ENCODE data around the gene STAB2. TPM values are rescaled to one million over a fixed set of nuclear protein-coding genes. Genes with fewer than 3 reads are reported as not detected.

Gene STAB2
- total RNA-seq, 1 donor from 2014 or later, result not detected

DNA sequence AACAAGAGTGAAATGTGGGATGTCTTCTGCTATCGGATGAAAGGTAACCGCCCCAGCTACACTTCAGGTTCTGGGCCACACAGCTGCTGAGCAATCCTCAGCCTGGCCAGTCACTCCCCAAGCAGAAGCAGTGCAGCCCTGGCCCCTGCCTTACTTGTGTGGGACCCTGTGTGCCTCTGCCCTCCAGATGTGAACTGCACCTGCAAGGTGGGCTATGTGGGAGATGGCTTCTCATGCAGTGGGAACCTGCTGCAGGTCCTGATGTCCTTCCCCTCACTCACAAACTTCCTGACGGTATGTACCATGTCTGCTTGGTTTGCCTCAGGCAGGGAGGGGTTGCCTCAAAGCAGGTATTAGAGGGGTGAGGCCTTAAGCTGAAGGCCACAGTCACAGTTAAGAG is 168.4 kb downstream of the STAB2 start:
- DNase-seq (ENCODE audit: low read depth), result no peak
- no peaks in the 10 kb centered on the region for H3K36me3 ChIP-seq (ENCODE audit: control insufficient read depth, insufficient read depth, low read length)
- TF ChIP-seq, protein P1, sequence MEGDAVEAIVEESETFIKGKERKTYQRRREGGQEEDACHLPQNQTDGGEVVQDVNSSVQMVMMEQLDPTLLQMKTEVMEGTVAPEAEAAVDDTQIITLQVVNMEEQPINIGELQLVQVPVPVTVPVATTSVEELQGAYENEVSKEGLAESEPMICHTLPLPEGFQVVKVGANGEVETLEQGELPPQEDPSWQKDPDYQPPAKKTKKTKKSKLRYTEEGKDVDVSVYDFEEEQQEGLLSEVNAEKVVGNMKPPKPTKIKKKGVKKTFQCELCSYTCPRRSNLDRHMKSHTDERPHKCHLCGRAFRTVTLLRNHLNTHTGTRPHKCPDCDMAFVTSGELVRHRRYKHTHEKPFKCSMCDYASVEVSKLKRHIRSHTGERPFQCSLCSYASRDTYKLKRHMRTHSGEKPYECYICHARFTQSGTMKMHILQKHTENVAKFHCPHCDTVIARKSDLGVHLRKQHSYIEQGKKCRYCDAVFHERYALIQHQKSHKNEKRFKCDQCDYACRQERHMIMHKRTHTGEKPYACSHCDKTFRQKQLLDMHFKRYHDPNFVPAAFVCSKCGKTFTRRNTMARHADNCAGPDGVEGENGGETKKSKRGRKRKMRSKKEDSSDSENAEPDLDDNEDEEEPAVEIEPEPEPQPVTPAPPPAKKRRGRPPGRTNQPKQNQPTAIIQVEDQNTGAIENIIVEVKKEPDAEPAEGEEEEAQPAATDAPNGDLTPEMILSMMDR (IDR thresholded peaks at IDR 0.05; ENCODE audit: insufficient read depth, low read length, poor library complexity, severe bottlenecking), result no peak

GRCh38 chr12:103756443-103756842 is 169.4 kb downstream of the STAB2 start:
- TF ChIP-seq, protein P1 (IDR thresholded peaks at IDR 0.05; ENCODE audit: insufficient read depth, low read length, poor library complexity, severe bottlenecking), result no peak
- Histone ChIP-seq H3K36me3 (ENCODE audit: control insufficient read depth, insufficient read depth, low read length) (no peaks in the 10 kb centered on the region), H3K27me3 (ENCODE audit: control insufficient read depth, insufficient read depth, low read length) (no peaks in the 10 kb centered on the region), H3K4me3 (ENCODE audit: low read depth, low read length) (no peak overlapping the region)
- DNase-seq (ENCODE audit: low read depth), result no peak

More for the DNA sequence above, 168.4 kb downstream of the STAB2 start:
- no peak overlapping the region for H3K4me3 ChIP-seq (ENCODE audit: low read depth, low read length)
- no peaks in the 10 kb centered on the region for H3K27me3 ChIP-seq (ENCODE audit: control insufficient read depth, insufficient read depth, low read length)

- Histone ChIP-seq H3K4me3 (ENCODE audit: low read depth, low read length) (no peak overlapping the region), H3K36me3 (ENCODE audit: control insufficient read depth, insufficient read depth, low read length) (no peaks in the 10 kb centered on the region), H3K27me3 (ENCODE audit: control insufficient read depth, insufficient read depth, low read length) (no peaks in the 10 kb centered on the region)
- no peak for DNase-seq (ENCODE audit: low read depth)
- TF ChIP-seq, protein P1 (IDR thresholded peaks at IDR 0.05; ENCODE audit: insufficient read depth, low read length, poor library complexity, severe bottlenecking), result no peak
Observed at GRCh38 chr12:103757248-103757647, 170.2 kb downstream of the STAB2 start.

- no peak for DNase-seq (ENCODE audit: low read depth)
- H3K27me3 ChIP-seq (ENCODE audit: control insufficient read depth, insufficient read depth, low read length), result no peaks in the 10 kb centered on the region
- no peak overlapping the region for H3K4me3 ChIP-seq (ENCODE audit: low read depth, low read length)
- H3K36me3 ChIP-seq (ENCODE audit: control insufficient read depth, insufficient read depth, low read length), result no peaks in the 10 kb centered on the region
- TF ChIP-seq, protein P1 (IDR thresholded peaks at IDR 0.05; ENCODE audit: insufficient read depth, low read length, poor library complexity, severe bottlenecking), result no peak
Observed at GRCh38 chr12:103758310-103759089, 171.4 kb downstream of the STAB2 start.

DNA sequence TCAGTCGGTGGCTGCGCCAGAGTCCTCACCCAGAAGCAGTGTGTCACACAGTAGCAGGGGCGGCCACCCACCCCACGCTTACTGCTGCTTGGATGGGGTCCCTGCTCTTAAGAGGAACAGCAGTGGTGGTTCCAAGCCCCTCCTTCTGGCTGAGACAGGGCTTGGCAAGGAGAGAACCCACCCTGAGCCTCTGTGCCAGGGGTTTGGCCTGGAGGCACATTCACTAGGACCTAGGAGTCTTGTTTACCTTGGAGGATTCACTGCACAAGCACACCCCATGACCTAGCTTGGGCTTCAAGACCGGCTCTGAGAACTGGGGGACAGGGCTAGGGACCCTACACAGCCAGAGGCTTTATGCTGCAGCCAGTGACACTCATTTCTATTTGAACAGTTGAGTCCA is 175.4 kb downstream of the STAB2 start:
- TF ChIP-seq, protein P1 (IDR thresholded peaks at IDR 0.05; ENCODE audit: insufficient read depth, low read length, poor library complexity, severe bottlenecking), result no peak
- no peaks in the 10 kb centered on the region for H3K36me3 ChIP-seq (ENCODE audit: control insufficient read depth, insufficient read depth, low read length)
- H3K27me3 ChIP-seq (ENCODE audit: control insufficient read depth, insufficient read depth, low read length), result no peaks in the 10 kb centered on the region
- no peak for DNase-seq (ENCODE audit: low read depth)
- H3K4me3 ChIP-seq (ENCODE audit: low read depth, low read length), result no peak overlapping the region

GRCh38 chr12:103765322-103765721 is 178.2 kb downstream of the STAB2 start:
- DNase-seq (ENCODE audit: low read depth), result no peak
- H3K27me3 ChIP-seq (ENCODE audit: control insufficient read depth, insufficient read depth, low read length), result no peaks in the 10 kb centered on the region
- no peak overlapping the region for H3K4me3 ChIP-seq (ENCODE audit: low read depth, low read length)
- H3K36me3 ChIP-seq (ENCODE audit: control insufficient read depth, insufficient read depth, low read length), result peaks cover 2% of the 10 kb centered on the region
- TF ChIP-seq, protein P1 (IDR thresholded peaks at IDR 0.05; ENCODE audit: insufficient read depth, low read length, poor library complexity, severe bottlenecking), result no peak
